HL-60 (cell line): ENCODE results near the gene ZDHHC9.

Experiments used
- DNase-seq, 2 experiments: peaks; one replicate each; pipeline ENCODE4 v3.0.0-alpha.2; 2010 to 2020; ENCODE audit warnings: low read depth in 1 of 2, low spot score in 1 of 2
- H3K27ac ChIP-seq: fragments of 250-450 bp; sonication (Bioruptor Pico); replicated peaks from 2 replicates; pipeline ENCODE4 v1.5.1; 2020; ENCODE audit warnings: mild to moderate bottlenecking, moderate library complexity
- H3K27me3 ChIP-seq: fragments of 250-450 bp; sonication (Bioruptor Pico); 2 replicates; pipeline ENCODE4 v1.5.1; 2021; ENCODE audit warnings: mild to moderate bottlenecking, moderate library complexity; ENCODE audit not compliant: insufficient read depth, poor library complexity, severe bottlenecking
- H3K4me3 ChIP-seq: replicated peaks from 2 replicates; pipeline ENCODE4 v1.5.1; 2011; ENCODE audit warnings: mild to moderate bottlenecking, control low read depth, low read length; ENCODE audit not compliant: insufficient read depth
- CTCF ChIP-seq: IDR thresholded peaks from one replicate; pipeline ENCODE4 v1.5.1; 2011; ENCODE audit warnings: low read length, control low read depth, inconsistent platforms; ENCODE audit not compliant: insufficient read depth
- GABPA ChIP-seq: IDR thresholded peaks from 2 replicates; pipeline ENCODE4 v1.6.1; 2012; ENCODE audit warnings: low read depth
- POLR2AphosphoS5 ChIP-seq: IDR thresholded peaks from 2 replicates; pipeline ENCODE4 v1.6.1; 2012; ENCODE audit warnings: low read depth
- REST ChIP-seq: IDR thresholded peaks from 2 replicates; pipeline ENCODE4 v1.6.1; 2012; ENCODE audit warnings: low read depth; ENCODE audit not compliant: insufficient replicate concordance
- SPI1 ChIP-seq: IDR thresholded peaks from 2 replicates; pipeline ENCODE4 v1.6.1; 2012; ENCODE audit warnings: low read depth, mild to moderate bottlenecking, borderline replicate concordance

Gene ZDHHC9

GRCh38 chrX:129760981-129761380 lies 82.7 kb downstream of the ZDHHC9 start:
- Histone ChIP-seq H3K27ac (no peak overlapping the region), H3K4me3 (no peak overlapping the region), H3K27me3 (no peaks in the 10 kb centered on the region)
- no peak for TF ChIP-seq SPI1
- TF ChIP-seq POLR2AphosphoS5: no peak
- TF ChIP-seq GABPA: no peak
- TF ChIP-seq CTCF: no peak
- no peak for TF ChIP-seq REST
- no peak for DNase-seq

- Histone ChIP-seq H3K4me3 (no peak overlapping the region), H3K27ac (no peak overlapping the region), H3K27me3 (no peaks in the 10 kb centered on the region)
- DNase-seq: no peak
- TF ChIP-seq CTCF (no peak), REST (no peak)
Measured at GRCh38 chrX:129760155-129760554, 83.5 kb downstream of the ZDHHC9 start.

GRCh38 chrX:129759576-129760061 lies 84.1 kb downstream of the ZDHHC9 start:
- Histone ChIP-seq H3K27ac (no peak overlapping the region), H3K4me3 (no peak overlapping the region), H3K27me3 (no peaks in the 10 kb centered on the region)
- TF ChIP-seq GABPA (no peak), POLR2AphosphoS5 (no peak), REST (no peak), SPI1 (no peak), CTCF (no peak)
- DNase-seq: peak in 1 of 2 experiments; percentile 53
